VCaP (cell line): ENCODE results near the gene KIF5C.
A peak's percentile ranks its signal among the peaks of the same experiment; 100 is the strongest.

Experiments used
- H3K27ac ChIP-seq: fragments of 450-650 bp; 2 replicates; pipeline ENCODE4 v1.5.1; 2017
- CTCF ChIP-seq: fragments of 450-650 bp; conservative IDR thresholded peaks from 2 replicates; pipeline ENCODE4 v1.5.1; 2017; ENCODE audit warnings: mild to moderate bottlenecking, moderate library complexity

Gene KIF5C

GRCh38 chr2:148922776-148923475 lies 47.9 kb downstream of the KIF5C start:
- no peak for TF ChIP-seq CTCF
- no peak overlapping the region for H3K27ac ChIP-seq

DNA sequence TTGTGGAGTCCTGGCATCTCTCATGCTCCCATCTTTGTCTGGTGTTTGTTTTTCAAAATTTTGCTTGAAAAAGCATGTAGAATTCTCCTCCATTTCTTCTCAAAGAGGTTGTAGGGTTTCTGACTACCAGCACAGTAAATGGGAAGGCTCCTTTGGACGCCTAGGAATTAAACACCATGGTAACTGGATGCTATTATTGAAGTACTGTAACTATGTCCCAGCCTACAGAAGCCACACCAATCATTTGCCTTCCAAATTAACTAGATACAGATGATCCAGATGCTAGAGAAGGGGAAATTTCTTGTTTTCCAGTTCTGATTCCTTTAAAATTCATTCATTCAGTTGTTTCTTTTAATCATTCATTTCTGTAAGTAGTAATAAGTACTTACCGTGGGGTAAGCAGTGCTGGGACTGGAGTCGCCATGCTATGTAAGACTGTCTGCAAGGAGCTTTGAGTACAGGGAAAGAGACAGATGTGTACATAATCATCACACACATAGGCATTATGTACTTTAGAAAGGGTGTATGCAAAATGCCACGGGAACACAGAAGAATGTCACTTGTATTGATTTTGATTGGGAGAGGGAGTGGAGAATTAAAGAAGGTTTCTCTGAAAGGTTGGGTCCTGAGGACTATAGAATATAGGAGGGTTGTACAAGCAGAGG lies 49.6 kb downstream of the KIF5C start:
- no peak for TF ChIP-seq CTCF
- H3K27ac ChIP-seq = no peak overlapping the region

DNA sequence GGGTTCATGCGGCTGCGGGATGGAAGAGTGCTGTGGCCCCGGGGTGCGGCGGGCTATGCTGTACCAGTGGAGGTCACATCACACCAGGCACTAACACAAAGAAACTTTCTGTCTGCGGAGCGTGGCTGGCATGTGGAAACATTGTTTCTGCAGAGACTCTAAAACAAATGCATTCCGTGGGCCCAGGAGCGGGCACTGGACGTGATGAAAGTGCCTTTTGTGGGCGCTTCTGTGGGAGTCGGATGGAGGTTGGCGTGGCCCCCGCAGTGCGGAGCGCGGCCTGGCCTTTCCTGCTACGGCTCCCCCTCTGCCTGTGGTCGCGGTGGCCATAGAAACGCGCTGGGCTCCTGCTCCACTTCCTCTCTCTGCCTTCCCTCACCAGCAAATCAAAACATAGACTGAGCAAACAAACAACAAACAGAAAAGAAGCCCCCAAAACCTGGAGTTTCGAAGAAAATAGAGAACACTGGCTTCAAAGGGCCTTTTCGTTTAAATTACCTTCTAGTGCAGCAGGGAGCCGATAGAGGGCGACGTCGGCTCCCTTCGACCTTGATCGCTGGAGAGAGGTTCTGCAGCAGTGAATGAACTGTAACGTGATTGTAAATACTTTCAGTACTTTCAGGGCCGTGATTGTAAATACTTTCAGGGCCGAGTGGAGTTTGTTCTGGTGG lies 51.4 kb downstream of the KIF5C start:
- no peak overlapping the region for H3K27ac ChIP-seq
- peak; percentile 89 for TF ChIP-seq CTCF

GRCh38 chr2:148926981-148927401 lies 52.0 kb downstream of the KIF5C start:
- peak; percentile 48 for TF ChIP-seq CTCF
- H3K27ac ChIP-seq = no peak overlapping the region

- no peak for TF ChIP-seq CTCF
- H3K27ac ChIP-seq = no peak overlapping the region
These were observed 53.4 kb downstream of the KIF5C start for GRCh38 chr2:148928395-148928794.

DNA sequence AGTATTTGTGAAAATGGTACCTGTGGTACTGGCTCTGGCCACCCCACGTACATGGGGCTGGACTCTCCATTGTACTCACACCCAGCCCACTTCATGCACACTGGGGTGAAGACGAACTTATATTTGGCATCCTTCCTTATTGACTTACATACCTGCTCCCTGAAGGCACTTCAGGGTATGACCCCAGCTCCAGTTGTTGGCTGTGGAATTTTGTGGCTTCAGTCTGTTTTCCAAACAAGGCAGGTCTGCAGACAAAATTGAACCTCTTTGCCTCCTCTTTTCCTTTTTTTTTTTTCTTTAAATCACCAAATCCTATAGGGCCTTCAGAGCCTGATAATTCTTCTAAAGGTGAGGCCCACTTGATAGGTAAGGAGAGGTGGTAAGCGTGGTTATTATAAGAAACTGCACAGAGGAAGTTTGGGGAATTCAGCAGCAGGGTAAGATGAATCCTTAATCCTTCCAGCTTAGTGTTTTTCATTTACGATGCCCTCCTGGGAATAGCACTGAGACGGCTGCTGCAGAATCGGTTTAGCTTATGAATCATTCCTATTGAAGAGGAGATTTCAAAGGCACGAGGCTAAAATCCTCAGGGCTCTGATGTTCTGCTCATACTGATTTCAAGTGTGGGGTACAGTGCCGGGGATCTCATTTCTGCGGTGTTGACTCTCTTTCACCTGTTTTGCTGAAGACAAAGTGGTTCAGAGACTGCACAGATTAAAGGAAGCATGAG lies 55.2 kb downstream of the KIF5C start:
- H3K27ac ChIP-seq = no peak overlapping the region
- no peak for TF ChIP-seq CTCF

DNA sequence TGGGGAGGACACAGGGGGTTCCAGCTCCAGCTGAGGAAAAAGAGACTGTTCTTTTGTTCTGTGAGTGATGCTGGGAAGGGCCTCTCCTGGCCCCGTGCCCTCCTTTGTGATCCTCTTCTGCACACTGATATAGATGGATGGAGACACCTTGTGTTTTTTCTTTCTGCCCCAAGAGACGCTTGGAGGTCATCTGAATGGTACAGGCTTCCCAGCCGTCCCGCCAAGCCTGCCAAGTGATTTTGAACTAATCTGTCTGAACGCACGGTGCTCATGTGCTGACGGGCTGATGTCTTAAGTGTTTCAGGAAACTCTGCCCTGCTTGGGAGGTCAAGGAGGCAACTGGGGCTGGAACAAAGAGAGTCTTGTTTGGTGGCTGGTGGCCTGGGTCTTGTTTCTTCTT lies 57.5 kb downstream of the KIF5C start:
- no peak overlapping the region for H3K27ac ChIP-seq
- no peak for TF ChIP-seq CTCF
